Measurements from ENCODE around the gene INTS14.
"Not testable (repeated sequence)": the region's sequence is repeated elsewhere in the genome, so short reads cannot be mapped to it uniquely, and the experiment has no call there.

INTS14 gene

GRCh38 chr15:65631503-65631902, 20.6 kb upstream of the INTS14 start:
- DNase-seq (ENCODE audit: low read depth, low spot score): no peak

DNA sequence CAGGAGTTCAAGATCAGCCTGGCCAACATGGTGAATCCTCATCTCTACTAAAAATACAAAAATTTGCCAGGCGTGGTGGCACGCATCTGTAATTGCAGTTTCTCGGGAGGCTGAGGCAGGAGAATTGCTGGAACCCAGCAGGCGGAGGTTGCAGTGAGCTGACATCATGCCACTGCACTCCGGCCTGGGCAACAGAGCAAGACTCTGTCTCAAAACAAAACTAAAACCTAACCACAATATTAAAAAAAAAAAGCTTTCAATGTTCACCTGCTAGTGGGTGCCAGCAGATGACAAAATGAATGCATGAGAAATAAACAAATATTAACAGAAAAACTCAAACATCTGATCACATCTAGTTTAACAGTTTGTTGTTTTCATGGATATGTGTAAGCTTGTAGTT, 19.8 kb upstream of the INTS14 start:
- DNase-seq (ENCODE audit: low read depth, low spot score): no peak

DNA sequence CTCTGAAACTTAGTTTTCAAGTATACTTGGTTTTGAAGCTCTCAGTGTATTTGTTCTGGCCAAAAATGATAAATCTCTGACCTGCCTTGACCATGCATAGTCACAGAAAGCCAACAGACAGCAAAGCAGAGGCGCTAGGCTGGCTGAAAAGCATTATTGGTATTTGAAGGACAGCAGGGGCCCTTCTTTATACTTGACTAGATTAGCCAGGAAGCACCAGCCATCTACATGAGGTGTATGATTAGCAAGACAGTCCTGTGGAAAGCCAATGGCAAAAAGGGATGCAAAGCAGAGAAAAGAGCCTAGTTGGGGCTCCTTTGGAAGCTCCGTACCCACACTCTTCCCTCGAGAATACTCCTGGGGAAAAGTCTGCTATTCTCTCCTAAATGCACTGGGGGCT, 18.6 kb upstream of the INTS14 start:
- no peak for DNase-seq (ENCODE audit: low read depth, low spot score)

GRCh38 chr15:65626856-65627255, 15.9 kb upstream of the INTS14 start:
- DNase-seq (ENCODE audit: low read depth, low spot score): no peak

- no peak for DNase-seq (ENCODE audit: low read depth, low spot score)
These were observed 12.2 kb upstream of the INTS14 start for GRCh38 chr15:65623103-65623502.

DNA sequence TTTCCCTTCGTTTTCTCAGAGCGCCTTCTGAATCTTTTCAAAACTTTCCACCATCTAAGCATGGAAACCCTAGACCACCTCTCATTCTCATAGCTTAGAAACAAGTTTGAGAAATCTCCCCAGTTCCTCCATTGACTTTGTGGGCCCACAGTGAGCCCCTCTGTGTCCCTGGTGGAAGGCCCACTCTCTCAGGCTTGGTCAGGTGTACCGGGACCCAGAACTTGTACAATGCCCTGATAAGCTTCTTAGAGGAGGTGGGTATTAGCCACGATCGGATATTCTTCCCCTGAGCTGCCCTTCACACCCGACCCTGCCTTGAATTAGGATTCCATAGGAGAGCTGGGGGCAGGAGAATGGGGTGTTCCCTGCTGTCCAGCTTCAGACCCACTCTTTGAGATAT, 10.7 kb upstream of the INTS14 start, which contains the start of gene SLC24A1:
SLC24A1 (plus strand) TSS at position 301 of the 400 bp plus-strand sequence. CDS start 2,143 bp downstream, outside the sequence.
- DNase-seq (ENCODE audit: low read depth, low spot score): no peak

DNA sequence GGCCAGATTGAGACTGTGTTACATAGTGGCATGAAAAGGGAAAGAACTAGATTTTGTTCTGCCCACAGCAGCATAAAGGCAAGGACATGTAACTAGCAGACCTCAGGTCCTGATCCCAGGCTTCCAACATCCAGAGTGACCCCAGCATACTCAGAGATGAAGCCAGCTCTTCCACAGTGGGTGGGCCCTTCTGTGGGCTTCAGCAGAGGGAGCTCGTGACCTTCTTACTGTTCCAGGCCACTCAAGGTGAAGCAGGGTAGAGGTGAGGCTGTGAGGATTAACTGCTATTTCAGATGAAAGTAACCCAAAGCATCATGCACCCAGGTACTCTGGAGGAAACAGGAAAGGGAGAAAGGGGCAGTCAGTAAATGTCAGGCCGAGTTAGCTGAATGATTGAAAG, 9.9 kb upstream of the INTS14 start:
- no peak for DNase-seq (ENCODE audit: low read depth, low spot score)

- DNase-seq (ENCODE audit: low read depth, low spot score): no peak
These were observed 8.8 kb upstream of the INTS14 start for GRCh38 chr15:65619626-65620290.

DNA sequence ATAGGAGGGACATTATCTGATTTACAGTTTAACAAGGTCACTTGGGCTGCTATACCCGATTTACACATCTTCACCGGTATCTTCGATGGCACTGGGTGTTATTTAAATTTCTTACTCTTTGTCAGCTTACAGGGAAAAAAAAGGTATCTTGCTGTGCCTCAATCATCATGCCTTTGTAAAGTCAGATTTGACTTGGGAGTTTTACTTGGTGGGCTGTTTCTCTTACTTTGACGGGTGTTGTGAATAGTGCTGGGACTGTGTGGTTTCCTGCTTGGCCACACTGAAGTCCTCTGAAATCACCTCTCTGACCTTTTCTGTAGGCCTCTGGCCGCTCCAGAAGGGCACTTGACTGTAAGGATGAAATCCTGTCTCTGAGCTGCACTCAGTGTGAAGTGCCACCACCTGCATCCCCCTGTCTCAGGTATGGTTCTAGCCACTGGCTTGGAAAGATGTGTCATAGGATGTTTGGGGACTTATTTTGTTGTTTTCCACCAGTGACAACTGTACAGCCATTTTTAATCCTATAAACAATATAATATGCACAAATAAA, 7.7 kb upstream of the INTS14 start:
- no peak for DNase-seq (ENCODE audit: low read depth, low spot score)

GRCh38 chr15:65615887-65616286, 5.0 kb upstream of the INTS14 start:
- DNase-seq (ENCODE audit: low read depth, low spot score): not testable (repeated sequence)

DNA sequence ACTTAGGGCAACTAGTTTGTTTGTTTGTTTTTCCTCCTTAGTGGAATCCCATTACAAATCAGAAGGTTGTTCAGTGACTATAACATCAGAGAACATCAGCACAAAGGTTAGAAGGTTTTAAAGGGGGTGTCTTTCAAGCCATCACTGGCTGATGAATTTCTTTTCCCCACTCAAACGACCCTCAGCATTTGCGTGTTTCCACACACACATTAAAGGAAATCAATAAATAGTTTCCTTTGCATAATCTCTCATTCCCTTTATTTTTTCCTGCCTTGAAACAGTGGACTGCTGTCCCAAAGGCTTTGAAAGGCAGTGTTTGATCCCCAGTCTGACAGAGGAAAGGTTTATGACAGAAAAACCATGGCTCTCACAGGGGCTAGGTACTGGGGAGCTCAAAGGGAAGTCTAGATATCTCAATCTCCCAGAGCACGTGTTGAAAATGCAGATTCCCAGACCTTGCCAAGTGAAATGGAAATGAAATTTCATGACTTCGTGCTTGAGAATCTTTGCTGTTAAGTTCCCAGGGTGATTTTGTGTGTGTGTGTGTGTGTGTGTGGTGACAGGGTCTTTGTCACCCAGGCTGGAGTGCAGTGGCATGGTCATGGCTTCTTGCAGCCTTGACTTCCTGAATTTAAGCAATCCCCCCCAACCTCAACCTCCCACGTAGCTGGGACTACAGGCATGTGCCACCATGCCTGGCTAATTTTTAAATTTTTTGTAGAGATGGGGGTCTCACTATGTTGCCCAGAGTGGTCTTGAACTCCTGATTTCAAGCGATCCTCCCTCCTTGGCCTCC, 2.2 kb upstream of the INTS14 start:
- no peak for DNase-seq (ENCODE audit: low read depth, low spot score)

GRCh38 chr15:65612616-65612946, 1.6 kb upstream of the INTS14 start:
- no peak for DNase-seq (ENCODE audit: low read depth, low spot score)

- no peak for DNase-seq (ENCODE audit: low read depth, low spot score)
These were observed 1.1 kb upstream of the INTS14 start for GRCh38 chr15:65611888-65612615.

GRCh38 chr15:65603559-65603958, 7.4 kb downstream of the INTS14 start:
- DNase-seq (ENCODE audit: low read depth, low spot score): no peak

GRCh38 chr15:65603134-65603533, 7.8 kb downstream of the INTS14 start:
- no peak for DNase-seq (ENCODE audit: low read depth, low spot score)

GRCh38 chr15:65599677-65600076, 11.3 kb downstream of the INTS14 start:
- DNase-seq (ENCODE audit: low read depth, low spot score): no peak

- DNase-seq (ENCODE audit: low read depth, low spot score): no peak
These were observed 12.5 kb downstream of the INTS14 start for GRCh38 chr15:65598468-65598867.

- DNase-seq (ENCODE audit: low read depth, low spot score): no peak
These were observed 15.0 kb downstream of the INTS14 start for GRCh38 chr15:65595960-65596359.

DNA sequence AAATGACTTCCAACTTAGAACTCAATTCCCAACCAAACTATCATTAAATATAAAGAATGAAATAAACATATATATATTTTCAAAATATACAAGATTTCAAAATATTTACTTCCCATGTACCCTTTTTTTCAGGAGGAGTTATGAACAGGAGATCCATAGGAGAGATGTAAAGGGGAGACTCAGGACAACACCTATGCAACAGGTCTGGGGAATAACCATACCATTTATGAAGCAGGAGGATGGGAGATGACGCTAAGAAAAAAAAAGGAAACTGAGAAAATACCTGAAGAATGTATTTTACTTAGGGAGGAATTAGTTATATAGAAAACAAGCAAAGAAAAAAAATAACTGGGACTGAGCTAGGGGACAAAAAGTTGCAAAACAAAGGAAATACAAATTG, 23.8 kb downstream of the INTS14 start:
- DNase-seq (ENCODE audit: low read depth, low spot score): no peak

DNA sequence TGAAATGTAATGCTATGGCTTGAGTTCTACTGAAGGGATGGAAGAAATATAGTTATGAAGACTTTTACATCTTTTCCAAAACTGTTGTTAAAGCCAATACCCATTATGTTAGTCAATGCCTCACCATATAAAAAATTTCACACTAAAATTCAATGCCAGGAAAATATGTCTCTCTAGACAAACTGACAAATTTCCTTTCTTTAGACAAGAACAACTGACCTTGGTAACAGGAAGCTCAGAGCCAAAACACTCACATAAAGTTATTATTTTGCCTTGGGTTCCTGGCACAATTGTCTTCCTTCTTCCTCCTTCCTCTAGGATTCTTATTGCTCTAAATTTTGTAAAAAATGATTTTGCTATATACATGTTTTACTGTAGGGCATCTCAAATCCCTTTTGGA, 26.7 kb downstream of the INTS14 start:
- DNase-seq (ENCODE audit: low read depth, low spot score): no peak

DNA sequence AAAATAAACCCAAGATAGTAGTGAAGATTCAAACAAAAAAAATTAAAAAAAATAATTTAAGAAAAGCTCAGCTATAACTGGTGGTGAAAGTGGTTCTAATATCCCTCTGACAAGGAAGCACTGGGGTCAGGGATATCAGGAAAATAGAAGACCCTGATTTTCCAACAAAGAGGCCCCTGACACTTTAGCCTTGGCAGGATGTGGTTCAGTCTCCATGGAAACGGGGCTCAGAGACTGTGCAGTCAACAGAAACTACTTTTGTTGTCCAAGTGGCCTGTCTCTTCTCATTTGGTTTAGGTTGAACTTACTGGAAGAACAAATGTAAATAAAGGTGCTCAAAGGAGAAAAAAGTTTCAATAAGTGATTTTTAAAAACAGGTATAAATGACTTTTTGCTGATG, 27.2 kb downstream of the INTS14 start:
- no peak for DNase-seq (ENCODE audit: low read depth, low spot score)

DNA sequence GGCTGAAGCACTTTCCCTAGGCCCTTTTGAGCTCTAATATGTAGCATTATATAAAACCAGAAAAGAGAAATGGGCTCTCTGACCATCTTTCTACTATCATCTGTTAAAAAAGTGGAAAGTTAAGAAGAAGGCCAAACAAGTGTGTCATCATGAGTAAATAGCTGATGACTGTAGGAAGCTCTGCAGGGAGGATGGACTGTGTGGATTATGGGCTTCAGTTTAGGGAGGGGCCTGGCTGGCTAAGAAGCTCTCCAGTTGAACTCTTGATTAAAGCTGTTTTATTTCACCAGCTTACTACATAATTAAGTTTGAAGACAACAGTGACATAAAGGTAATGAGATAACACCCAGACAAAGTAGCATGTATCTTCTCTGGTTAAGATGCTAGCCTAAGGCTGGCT, 30.6 kb downstream of the INTS14 start:
- DNase-seq (ENCODE audit: low read depth, low spot score): peak; percentile 33
